Ishikawa (cell line): ENCODE data around the gene ATXN1.

Experiments
- CEBPB ChIP-seq: IDR thresholded peaks from 2 replicates; pipeline ENCODE4 v1.6.1; 2012
- CREB1 ChIP-seq: IDR thresholded peaks from 2 replicates; pipeline ENCODE4 v1.6.1; 2012; ENCODE audit warnings: low read depth
- EGR1 ChIP-seq: IDR thresholded peaks from 2 replicates; pipeline ENCODE4 v1.6.1; 2012
- EP300 ChIP-seq: IDR thresholded peaks from 2 replicates; pipeline ENCODE4 v1.6.1; 2012; ENCODE audit warnings: borderline replicate concordance
- FOXM1 ChIP-seq: IDR thresholded peaks from 2 replicates; pipeline ENCODE4 v1.6.1; 2012; ENCODE audit warnings: low read depth, borderline replicate concordance
- MAX ChIP-seq: IDR thresholded peaks from 2 replicates; pipeline ENCODE4 v1.6.1; 2012
- NFIC ChIP-seq: IDR thresholded peaks from 2 replicates; pipeline ENCODE4 v1.6.1; 2012
- RAD21 ChIP-seq: IDR thresholded peaks from 2 replicates; pipeline ENCODE4 v1.6.1; 2012; ENCODE audit warnings: low read depth
- REST ChIP-seq: IDR thresholded peaks from 2 replicates; pipeline ENCODE4 v1.6.1; 2012; ENCODE audit warnings: low read depth, mild to moderate bottlenecking
- TAF1 ChIP-seq: IDR thresholded peaks from 2 replicates; pipeline ENCODE4 v1.6.1; 2012; ENCODE audit warnings: low read depth, mild to moderate bottlenecking
- TCF12 ChIP-seq: IDR thresholded peaks from 2 replicates; pipeline ENCODE4 v1.6.1; 2012; ENCODE audit warnings: low read depth
- TEAD4 ChIP-seq: IDR thresholded peaks from 2 replicates; pipeline ENCODE4 v1.6.1; 2012
- YY1 ChIP-seq: IDR thresholded peaks from 2 replicates; pipeline ENCODE4 v1.6.1; 2012; ENCODE audit warnings: low read depth
- ZBTB7A ChIP-seq: IDR thresholded peaks from 2 replicates; pipeline ENCODE4 v1.6.1; 2012; ENCODE audit warnings: low read depth
- TF ChIP-seq, protein P1 (sequence below): IDR thresholded peaks from 2 replicates; pipeline ENCODE4 v1.6.1; 2012

The ATXN1 gene

GRCh38 chr6:16563628-16564240 lies 197.5 kb downstream of the ATXN1 start:
- TF ChIP-seq MAX, result no peak
- TF ChIP-seq TAF1, result no peak
- TF ChIP-seq RAD21, result no peak
- no peak for TF ChIP-seq ZBTB7A
- no peak for TF ChIP-seq TCF12
- TF ChIP-seq EP300, result no peak
- no peak for TF ChIP-seq CREB1
- no peak for TF ChIP-seq TEAD4
- TF ChIP-seq REST, result no peak
- TF ChIP-seq NFIC, result no peak
- no peak for TF ChIP-seq CEBPB
- TF ChIP-seq, protein P1, sequence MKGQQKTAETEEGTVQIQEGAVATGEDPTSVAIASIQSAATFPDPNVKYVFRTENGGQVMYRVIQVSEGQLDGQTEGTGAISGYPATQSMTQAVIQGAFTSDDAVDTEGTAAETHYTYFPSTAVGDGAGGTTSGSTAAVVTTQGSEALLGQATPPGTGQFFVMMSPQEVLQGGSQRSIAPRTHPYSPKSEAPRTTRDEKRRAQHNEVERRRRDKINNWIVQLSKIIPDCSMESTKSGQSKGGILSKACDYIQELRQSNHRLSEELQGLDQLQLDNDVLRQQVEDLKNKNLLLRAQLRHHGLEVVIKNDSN, result no peak
- TF ChIP-seq EGR1, result no peak
- no peak for TF ChIP-seq FOXM1
- TF ChIP-seq YY1, result no peak

DNA sequence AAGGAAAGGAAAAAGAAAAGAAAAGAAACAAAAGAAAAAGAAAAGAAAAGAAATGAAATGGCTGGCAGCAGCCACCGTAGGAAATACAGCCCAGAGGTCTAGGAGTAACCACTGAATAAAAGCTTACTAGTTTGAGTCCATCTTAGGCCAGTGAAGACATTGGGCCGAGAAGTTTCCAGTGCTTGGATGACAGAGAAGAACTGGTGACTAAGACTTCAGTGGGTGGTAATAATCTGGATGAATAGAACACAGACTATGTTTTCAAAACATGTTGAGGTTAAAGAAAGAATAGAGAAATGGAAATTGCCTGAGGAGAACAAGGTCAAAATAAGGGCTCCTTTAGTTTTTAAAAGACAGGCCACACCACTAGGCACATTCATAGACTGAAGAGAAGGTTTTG lies 198.8 kb downstream of the ATXN1 start:
- TF ChIP-seq REST (no peak), TEAD4 (no peak), TAF1 (no peak), EP300 (no peak), EGR1 (no peak), ZBTB7A (no peak), MAX (no peak), CREB1 (no peak), YY1 (no peak), RAD21 (no peak)
- TF ChIP-seq, protein P1, result no peak

GRCh38 chr6:16559071-16559470 lies 202.2 kb downstream of the ATXN1 start:
- no peak for TF ChIP-seq REST
- TF ChIP-seq FOXM1, result no peak
- no peak for TF ChIP-seq RAD21
- TF ChIP-seq CREB1, result no peak
- no peak for TF ChIP-seq TEAD4
- TF ChIP-seq TCF12, result no peak
- no peak for TF ChIP-seq CEBPB
- TF ChIP-seq, protein P1, result no peak
- TF ChIP-seq YY1, result no peak
- no peak for TF ChIP-seq EP300
- no peak for TF ChIP-seq TAF1
- no peak for TF ChIP-seq EGR1
- TF ChIP-seq ZBTB7A, result no peak
- TF ChIP-seq NFIC, result no peak

- TF ChIP-seq CREB1 (no peak), CEBPB (no peak), NFIC (no peak), TAF1 (no peak), TCF12 (no peak), EGR1 (no peak), TEAD4 (no peak)
Observed at GRCh38 chr6:16555550-16555949, 205.7 kb downstream of the ATXN1 start.
